ENCODE data around the gene KRTAP1-5. TPM values are rescaled to one million over a fixed set of nuclear protein-coding genes. Genes with fewer than 3 reads are reported as not detected.

Gene KRTAP1-5
- total RNA-seq, 4 donors from 2014 or later = not detected

- no peaks in the 10 kb centered on the region for H3K4me1 ChIP-seq
- peaks cover 0 to 47% (median 0%) of the 10 kb centered on the region in 4 donors for H3K27me3 ChIP-seq
- no peaks in the 10 kb centered on the region for H3K36me3 ChIP-seq
- H3K4me3 ChIP-seq = no peak within 1 kb of the TSS
- H3K9me3 ChIP-seq = no peaks in the 10 kb centered on the region
- WGBS, 2 donors = 63 to 69% methylated on average over 2 to 4 of the region's 4 CpGs
- intact Hi-C loops (cut with DNase I) = no loop called here
- H3K27ac ChIP-seq = no peak within 1 kb of the TSS
- TF ChIP-seq POLR2A (IDR thresholded peaks at IDR 0.05) = no peak
- TF ChIP-seq CTCF (IDR thresholded peaks at IDR 0.05) = no peak
- no peak for DNase-seq
These were observed 33.2 kb downstream of the KRTAP1-5 start, which contains the start of gene KRTAP3-3 for GRCh38 chr17:40993839-40994238. KRTAP3-3 (minus strand) TSS chr17:40994164; CDS start chr17:40994097, 67 bp downstream.

GRCh38 chr17:40993084-40993483, 33.9 kb downstream of the KRTAP1-5 start:
- H3K36me3 ChIP-seq = no peaks in the 10 kb centered on the region
- 92 to 98% methylated on average over 2 of the region's 2 CpGs for WGBS, 2 donors
- TF ChIP-seq POLR2A (IDR thresholded peaks at IDR 0.05) = no peak
- TF ChIP-seq CTCF (IDR thresholded peaks at IDR 0.05) = no peak
- intact Hi-C loops (cut with DNase I) = no loop called here
- no peak overlapping the region for H3K4me3 ChIP-seq
- H3K9me3 ChIP-seq = no peaks in the 10 kb centered on the region
- H3K4me1 ChIP-seq = no peaks in the 10 kb centered on the region
- DNase-seq = no peak
- H3K27me3 ChIP-seq = peaks cover 0 to 41% (median 0%) of the 10 kb centered on the region in 4 donors
- no peak overlapping the region for H3K27ac ChIP-seq

- Histone ChIP-seq H3K4me1 (no peaks in the 10 kb centered on the region), H3K27me3 (peaks cover 0 to 37% (median 0%) of the 10 kb centered on the region in 4 donors), H3K27ac (no peak overlapping the region), H3K36me3 (no peaks in the 10 kb centered on the region), H3K9me3 (no peaks in the 10 kb centered on the region), H3K4me3 (no peak overlapping the region)
- 85 to 89% methylated on average over 3 of the region's 3 CpGs for WGBS, 2 donors
- no peak for DNase-seq
- no peak for TF ChIP-seq CTCF (IDR thresholded peaks at IDR 0.05)
- TF ChIP-seq POLR2A (IDR thresholded peaks at IDR 0.05) = no peak
- intact Hi-C loops (cut with DNase I) = no loop called here
These were observed 34.3 kb downstream of the KRTAP1-5 start for GRCh38 chr17:40992666-40993065.

- Histone ChIP-seq H3K4me1 (peaks cover 0 to 13% (median 0%) of the 10 kb centered on the region in 3 donors), H3K4me3 (no peak overlapping the region), H3K27me3 (peaks cover 0 to 10% (median 0%) of the 10 kb centered on the region in 4 donors), H3K36me3 (no peaks in the 10 kb centered on the region), H3K27ac (no peak overlapping the region), H3K9me3 (no peaks in the 10 kb centered on the region)
- 26 to 53% methylated on average over 8 of the region's 8 CpGs for WGBS, 2 donors
- TF ChIP-seq CTCF (IDR thresholded peaks at IDR 0.05) = no peak
- TF ChIP-seq POLR2A (IDR thresholded peaks at IDR 0.05) = no peak
- intact Hi-C loops (cut with DNase I) = no loop called here
- no peak for DNase-seq
These were observed 40.1 kb downstream of the KRTAP1-5 start for GRCh38 chr17:40986920-40987319.

GRCh38 chr17:40984226-40984625, 42.8 kb downstream of the KRTAP1-5 start, which contains the start of gene KRT40:
KRT40 (minus strand) TSS chr17:40984326; CDS start chr17:40984273, 53 bp downstream.
- Histone ChIP-seq H3K9me3 (no peaks in the 10 kb centered on the region), H3K4me1 (peaks cover 0 to 16% (median 0%) of the 10 kb centered on the region in 3 donors), H3K4me3 (no peak within 1 kb of the TSS), H3K27me3 (peaks cover 0 to 13% (median 0%) of the 10 kb centered on the region in 4 donors), H3K36me3 (no peaks in the 10 kb centered on the region), H3K27ac (no peak within 1 kb of the TSS)
- DNase-seq = no peak
- WGBS, 2 donors = 68 to 75% methylated on average over 3 of the region's 3 CpGs
- TF ChIP-seq POLR2A (IDR thresholded peaks at IDR 0.05) (no peak), CTCF (IDR thresholded peaks at IDR 0.05) (no peak)
- intact Hi-C loops (cut with DNase I) = no loop called here
